ENCODE data around the gene MED8. TPM values are rescaled to one million over a fixed set of nuclear protein-coding genes. Genes with fewer than 3 reads are reported as not detected.

MED8 gene
- total RNA-seq, 1 experiment from 2014 or later: 54.8 TPM

GRCh38 chr1:43348343-43348808 is 41.2 kb downstream of the MED8 start:
- H3F3A ChIP-seq (ENCODE audit: insufficient read depth, low read depth): peaks cover 57% of the 10 kb centered on the region
- POLR2A ChIA-PET (ENCODE audit: unreplicated experiment): interaction anchor here (0.5 to 1.0 kb wide), 10 partner anchors 10 to 1834 kb away, joined by 3 to 13 read pairs (median 4); partner anchors contain the start of gene CDC20
- H3K4me1 ChIP-seq (replicated peaks; ENCODE audit: insufficient read depth): peaks cover 55% of the 10 kb centered on the region
- H3K9me3 ChIP-seq (ENCODE audit: insufficient read depth, low read depth): no peaks in the 10 kb centered on the region
- CTCF ChIA-PET: interaction anchor here (0.6 to 1.0 kb wide), 2 partner anchors 21 to 110 kb away, joined by 3 to 7 read pairs; no protein-coding TSS in a partner anchor
- TF ChIP-seq EZH2 (IDR thresholded peaks at IDR 0.05; ENCODE audit: low read depth) (no peak), CTCF (conservative IDR thresholded peaks at IDR 0.05) (no peak)
- H3K4me3 ChIP-seq: peak overlapping the region; percentile 66
- H3K79me2 ChIP-seq (ENCODE audit: low read depth): no peaks in the 10 kb centered on the region
- H2AFZ ChIP-seq: peak overlapping the region; percentile 82
- H4K20me1 ChIP-seq (ENCODE audit: insufficient read depth): no peaks in the 10 kb centered on the region
- H3K4me2 ChIP-seq: peak overlapping the region; percentile 95
- H3K9me2 ChIP-seq (ENCODE audit: insufficient read depth): no peaks in the 10 kb centered on the region
- BruUV-seq (replicated peaks): TSS peak; percentile 89
- intact Hi-C loops (cut with micrococcal nuclease; ENCODE audit: unreplicated experiment): loop anchor here (2.0 kb wide), 2 partner anchors 64 to 78 kb away; partner anchors contain the start of gene C1orf210
- peak overlapping the region; percentile 94 for H3K27ac ChIP-seq
- H3K36me3 ChIP-seq (ENCODE audit: low read depth): no peaks in the 10 kb centered on the region
- DNase-seq: no peak
- no peaks in the 10 kb centered on the region for H3K27me3 ChIP-seq (ENCODE audit: insufficient read depth, low read depth)

DNA sequence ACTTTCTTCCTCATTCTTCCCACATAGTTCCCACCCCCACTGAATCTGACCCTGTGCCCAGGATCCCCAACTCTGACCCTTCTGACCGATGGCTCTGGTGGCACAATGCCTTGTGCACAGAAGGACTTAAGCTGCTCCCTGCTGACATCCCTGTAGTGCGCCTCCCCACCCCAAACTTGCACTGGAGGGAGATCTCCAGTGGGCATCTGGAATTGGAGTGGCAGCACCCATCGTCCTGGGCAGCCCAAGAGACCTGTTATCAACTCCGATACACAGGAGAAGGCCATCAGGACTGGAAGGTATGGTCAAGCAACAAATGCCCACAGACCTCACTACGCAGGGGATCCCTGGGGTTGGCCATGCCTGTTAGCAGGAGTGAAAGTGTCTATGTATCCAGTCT is 43.0 kb downstream of the MED8 start:
- Histone ChIP-seq H2AFZ (no peak overlapping the region), H3F3A (ENCODE audit: insufficient read depth, low read depth) (peaks cover 66% of the 10 kb centered on the region), H3K27ac (no peak overlapping the region), H3K9me2 (ENCODE audit: insufficient read depth) (no peaks in the 10 kb centered on the region), H4K20me1 (ENCODE audit: insufficient read depth) (no peaks in the 10 kb centered on the region), H3K4me3 (no peak overlapping the region), H3K79me2 (ENCODE audit: low read depth) (no peaks in the 10 kb centered on the region), H3K36me3 (ENCODE audit: low read depth) (no peaks in the 10 kb centered on the region), H3K4me1 (replicated peaks; ENCODE audit: insufficient read depth) (peaks cover 65% of the 10 kb centered on the region), H3K4me2 (no peak overlapping the region), H3K9me3 (ENCODE audit: insufficient read depth, low read depth) (no peaks in the 10 kb centered on the region), H3K27me3 (ENCODE audit: insufficient read depth, low read depth) (no peaks in the 10 kb centered on the region)
- DNase-seq: no peak
- no peak for TF ChIP-seq CTCF (conservative IDR thresholded peaks at IDR 0.05)
- no peak for TF ChIP-seq EZH2 (IDR thresholded peaks at IDR 0.05; ENCODE audit: low read depth)
- CTCF ChIA-PET: no interaction called here
- no TSS peak for BruUV-seq (replicated peaks)
- POLR2A ChIA-PET (ENCODE audit: unreplicated experiment): interaction anchor here (0.6 kb wide), 1 partner anchor 78 kb away, joined by 5 read pairs; no protein-coding TSS in a partner anchor
- intact Hi-C loops (cut with micrococcal nuclease; ENCODE audit: unreplicated experiment): no loop called here

DNA sequence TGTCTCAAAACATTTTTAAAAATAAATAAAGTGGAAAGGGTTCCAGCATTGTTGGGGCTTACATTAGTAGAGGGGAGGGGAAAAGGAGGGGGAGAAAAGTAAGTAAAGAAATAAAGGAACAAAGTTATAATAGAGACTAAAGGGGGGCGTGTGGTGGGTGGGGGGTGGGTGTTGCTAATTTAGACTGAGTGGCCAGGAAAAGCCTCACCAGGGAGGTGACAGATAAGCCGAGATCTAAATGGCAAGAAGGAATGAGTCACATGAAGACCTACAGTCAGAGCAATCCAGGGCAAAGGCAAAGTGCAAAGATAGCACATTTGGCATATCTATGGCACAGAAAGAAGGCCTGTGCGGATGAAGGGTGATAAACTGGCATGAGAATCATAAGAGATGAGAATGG is 44.5 kb downstream of the MED8 start:
- POLR2A ChIA-PET (ENCODE audit: unreplicated experiment): no interaction called here
- peak overlapping the region; percentile 62 for H3K27ac ChIP-seq

More for the DNA sequence above, 44.5 kb downstream of the MED8 start:
- Histone ChIP-seq H2AFZ (no peak overlapping the region), H3K79me2 (ENCODE audit: low read depth) (no peaks in the 10 kb centered on the region), H3F3A (ENCODE audit: insufficient read depth, low read depth) (peaks cover 58% of the 10 kb centered on the region), H3K9me2 (ENCODE audit: insufficient read depth) (no peaks in the 10 kb centered on the region), H3K4me2 (peak overlapping the region; percentile 56), H3K36me3 (ENCODE audit: low read depth) (no peaks in the 10 kb centered on the region), H3K4me1 (replicated peaks; ENCODE audit: insufficient read depth) (peaks cover 62% of the 10 kb centered on the region), H3K4me3 (no peak overlapping the region), H3K9me3 (ENCODE audit: insufficient read depth, low read depth) (no peaks in the 10 kb centered on the region), H4K20me1 (ENCODE audit: insufficient read depth) (no peaks in the 10 kb centered on the region), H3K27me3 (ENCODE audit: insufficient read depth, low read depth) (no peaks in the 10 kb centered on the region)
- TF ChIP-seq CTCF (conservative IDR thresholded peaks at IDR 0.05): no peak
- no peak for TF ChIP-seq EZH2 (IDR thresholded peaks at IDR 0.05; ENCODE audit: low read depth)
- peak in 1 of 2 experiments; percentile 70 for DNase-seq
- CTCF ChIA-PET: no interaction called here
- intact Hi-C loops (cut with micrococcal nuclease; ENCODE audit: unreplicated experiment): no loop called here
- no TSS peak for BruUV-seq (replicated peaks)
